ENCODE results near the gene SUGP2. TPM values are rescaled to one million over a fixed set of nuclear protein-coding genes. Genes with fewer than 3 reads are reported as not detected.

The SUGP2 gene
- total RNA-seq, 1 donor from 2014 or later = 123 TPM

- Mint-ChIP-seq H3K4me3 (no peak overlapping the region), H3K4me1 (ENCODE audit: unreplicated experiment) (no peaks in the 10 kb centered on the region), H3K36me3 (no peaks in the 10 kb centered on the region), H3K27me3 (peaks cover 8% of the 10 kb centered on the region), H3K9me3 (no peaks in the 10 kb centered on the region), H3K27ac (no peak overlapping the region)
- TF ChIP-seq CTCF (conservative IDR thresholded peaks at IDR 0.05) = no peak
- no peak for DNase-seq (ENCODE audit: extremely low spot score, unreplicated experiment)
Observed at GRCh38 chr19:18948075-18948975, 85.0 kb downstream of the SUGP2 start.

- H3K9me3 Mint-ChIP-seq = no peaks in the 10 kb centered on the region
- DNase-seq (ENCODE audit: extremely low spot score, unreplicated experiment) = no peak
- TF ChIP-seq CTCF (conservative IDR thresholded peaks at IDR 0.05) = no peak
Observed at GRCh38 chr19:18946918-18947317, 86.4 kb downstream of the SUGP2 start.

GRCh38 chr19:18946335-18946734, 87.0 kb downstream of the SUGP2 start:
- Mint-ChIP-seq H3K36me3 (no peaks in the 10 kb centered on the region), H3K4me3 (no peak overlapping the region), H3K27ac (no peak overlapping the region), H3K9me3 (no peaks in the 10 kb centered on the region), H3K4me1 (ENCODE audit: unreplicated experiment) (no peaks in the 10 kb centered on the region), H3K27me3 (peaks cover 4% of the 10 kb centered on the region)
- TF ChIP-seq CTCF (conservative IDR thresholded peaks at IDR 0.05) = no peak
- no peak for DNase-seq (ENCODE audit: extremely low spot score, unreplicated experiment)

More at GRCh38 chr19:18946918-18947317, 86.4 kb downstream of the SUGP2 start:
- no peak overlapping the region for H3K27ac Mint-ChIP-seq
- no peaks in the 10 kb centered on the region for H3K36me3 Mint-ChIP-seq
- H3K27me3 Mint-ChIP-seq = peaks cover 8% of the 10 kb centered on the region
- H3K4me3 Mint-ChIP-seq = no peak overlapping the region
- H3K4me1 Mint-ChIP-seq (ENCODE audit: unreplicated experiment) = no peaks in the 10 kb centered on the region

GRCh38 chr19:18945297-18945696, 88.0 kb downstream of the SUGP2 start:
- Mint-ChIP-seq H3K36me3 (no peaks in the 10 kb centered on the region), H3K4me3 (no peak overlapping the region), H3K4me1 (ENCODE audit: unreplicated experiment) (no peaks in the 10 kb centered on the region), H3K27me3 (peaks cover 4% of the 10 kb centered on the region), H3K27ac (no peak overlapping the region), H3K9me3 (no peaks in the 10 kb centered on the region)
- DNase-seq (ENCODE audit: extremely low spot score, unreplicated experiment) = no peak
- TF ChIP-seq CTCF (conservative IDR thresholded peaks at IDR 0.05) = no peak

GRCh38 chr19:18943465-18943864, 89.9 kb downstream of the SUGP2 start:
- H3K36me3 Mint-ChIP-seq = no peaks in the 10 kb centered on the region
- peaks cover 4% of the 10 kb centered on the region for H3K27me3 Mint-ChIP-seq
- H3K4me1 Mint-ChIP-seq (ENCODE audit: unreplicated experiment) = no peaks in the 10 kb centered on the region
- DNase-seq (ENCODE audit: extremely low spot score, unreplicated experiment) = no peak
- H3K9me3 Mint-ChIP-seq = no peaks in the 10 kb centered on the region
- TF ChIP-seq CTCF (conservative IDR thresholded peaks at IDR 0.05) = no peak
- no peak overlapping the region for H3K4me3 Mint-ChIP-seq
- no peak overlapping the region for H3K27ac Mint-ChIP-seq

Data from type B pancreatic cell (in vitro differentiated cells).